HCT116 (cell line): ENCODE data around the gene BRD9.
"Not testable (repeated sequence)": the region's sequence is repeated elsewhere in the genome, so short reads cannot be mapped to it uniquely, and the experiment has no call there.

Experiments used
- TF ChIP-seq, protein P1 (sequence below): IDR thresholded peaks from 2 replicates; pipeline ENCODE4 v1.6.1; 2012; ENCODE audit warnings: low read depth
- TF ChIP-seq, protein P2 (sequence below), 3 experiments: fragments of 200-600 bp in 1 of 3; sonication (generic) in 1 of 3; IDR thresholded peaks in 2 of 3; conservative IDR thresholded peaks in 1 of 3; 2 replicates each; pipeline ENCODE4 v1.5.1; 2012 to 2017; ENCODE audit warnings: low read depth in 2 of 3, low read length in 2 of 3, antibody characterized with exemption in 1 of 3, borderline replicate concordance in 1 of 3, control low read depth in 1 of 3, mild to moderate bottlenecking in 1 of 3, mixed read lengths in 1 of 3, mixed run types in 1 of 3, moderate library complexity in 1 of 3; ENCODE audit not compliant: insufficient read depth in 1 of 3

GRCh38 chr5:940741-941140 lies 48.1 kb upstream of the BRD9 start:
- TF ChIP-seq, protein P1, sequence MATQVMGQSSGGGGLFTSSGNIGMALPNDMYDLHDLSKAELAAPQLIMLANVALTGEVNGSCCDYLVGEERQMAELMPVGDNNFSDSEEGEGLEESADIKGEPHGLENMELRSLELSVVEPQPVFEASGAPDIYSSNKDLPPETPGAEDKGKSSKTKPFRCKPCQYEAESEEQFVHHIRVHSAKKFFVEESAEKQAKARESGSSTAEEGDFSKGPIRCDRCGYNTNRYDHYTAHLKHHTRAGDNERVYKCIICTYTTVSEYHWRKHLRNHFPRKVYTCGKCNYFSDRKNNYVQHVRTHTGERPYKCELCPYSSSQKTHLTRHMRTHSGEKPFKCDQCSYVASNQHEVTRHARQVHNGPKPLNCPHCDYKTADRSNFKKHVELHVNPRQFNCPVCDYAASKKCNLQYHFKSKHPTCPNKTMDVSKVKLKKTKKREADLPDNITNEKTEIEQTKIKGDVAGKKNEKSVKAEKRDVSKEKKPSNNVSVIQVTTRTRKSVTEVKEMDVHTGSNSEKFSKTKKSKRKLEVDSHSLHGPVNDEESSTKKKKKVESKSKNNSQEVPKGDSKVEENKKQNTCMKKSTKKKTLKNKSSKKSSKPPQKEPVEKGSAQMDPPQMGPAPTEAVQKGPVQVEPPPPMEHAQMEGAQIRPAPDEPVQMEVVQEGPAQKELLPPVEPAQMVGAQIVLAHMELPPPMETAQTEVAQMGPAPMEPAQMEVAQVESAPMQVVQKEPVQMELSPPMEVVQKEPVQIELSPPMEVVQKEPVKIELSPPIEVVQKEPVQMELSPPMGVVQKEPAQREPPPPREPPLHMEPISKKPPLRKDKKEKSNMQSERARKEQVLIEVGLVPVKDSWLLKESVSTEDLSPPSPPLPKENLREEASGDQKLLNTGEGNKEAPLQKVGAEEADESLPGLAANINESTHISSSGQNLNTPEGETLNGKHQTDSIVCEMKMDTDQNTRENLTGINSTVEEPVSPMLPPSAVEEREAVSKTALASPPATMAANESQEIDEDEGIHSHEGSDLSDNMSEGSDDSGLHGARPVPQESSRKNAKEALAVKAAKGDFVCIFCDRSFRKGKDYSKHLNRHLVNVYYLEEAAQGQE: not testable (repeated sequence)
- TF ChIP-seq, protein P2, sequence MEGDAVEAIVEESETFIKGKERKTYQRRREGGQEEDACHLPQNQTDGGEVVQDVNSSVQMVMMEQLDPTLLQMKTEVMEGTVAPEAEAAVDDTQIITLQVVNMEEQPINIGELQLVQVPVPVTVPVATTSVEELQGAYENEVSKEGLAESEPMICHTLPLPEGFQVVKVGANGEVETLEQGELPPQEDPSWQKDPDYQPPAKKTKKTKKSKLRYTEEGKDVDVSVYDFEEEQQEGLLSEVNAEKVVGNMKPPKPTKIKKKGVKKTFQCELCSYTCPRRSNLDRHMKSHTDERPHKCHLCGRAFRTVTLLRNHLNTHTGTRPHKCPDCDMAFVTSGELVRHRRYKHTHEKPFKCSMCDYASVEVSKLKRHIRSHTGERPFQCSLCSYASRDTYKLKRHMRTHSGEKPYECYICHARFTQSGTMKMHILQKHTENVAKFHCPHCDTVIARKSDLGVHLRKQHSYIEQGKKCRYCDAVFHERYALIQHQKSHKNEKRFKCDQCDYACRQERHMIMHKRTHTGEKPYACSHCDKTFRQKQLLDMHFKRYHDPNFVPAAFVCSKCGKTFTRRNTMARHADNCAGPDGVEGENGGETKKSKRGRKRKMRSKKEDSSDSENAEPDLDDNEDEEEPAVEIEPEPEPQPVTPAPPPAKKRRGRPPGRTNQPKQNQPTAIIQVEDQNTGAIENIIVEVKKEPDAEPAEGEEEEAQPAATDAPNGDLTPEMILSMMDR (IDR thresholded peaks at IDR 0.05 in 2 of 3, conservative IDR thresholded peaks at IDR 0.05 in 1 of 3; ENCODE audit: borderline replicate concordance in 1 of 3, insufficient read depth in 1 of 3, low read depth in 2 of 3, low read length in 2 of 3): not testable (repeated sequence)
